DOHH2 (cell line): ENCODE data around the gene CEACAM5.
A peak's percentile ranks its signal among the peaks of the same experiment; 100 is the strongest.

Source experiments
- CTCF ChIP-seq: fragments of 200-600 bp; sonication (generic); IDR thresholded peaks from one replicate; pipeline ENCODE4 v1.5.1; 2014; ENCODE audit warnings: antibody characterized with exemption, mild to moderate bottlenecking, low read depth, low read length; ENCODE audit not compliant: poor library complexity, severe bottlenecking
- EZH2phosphoT487 ChIP-seq: fragments of 200-600 bp; sonication (generic); IDR thresholded peaks from 2 replicates; pipeline ENCODE4 v1.6.1; 2017; ENCODE audit warnings: borderline replicate concordance, mild to moderate bottlenecking, antibody characterized with exemption, low read length, moderate library complexity, mixed read lengths

GRCh38 chr19:41746593-41747227 lies 38.3 kb downstream of the CEACAM5 start:
- TF ChIP-seq CTCF, result peak; percentile 73
- TF ChIP-seq EZH2phosphoT487, result no peak
